DOHH2 (cell line): ENCODE data around the gene POC1B.

Source experiments
- H3F3A ChIP-seq: fragments of 200-600 bp; sonication (generic), shearing (Covaris generic); 2 replicates; pipeline ENCODE4 v1.6.0; 2016; ENCODE audit warnings: antibody characterized with exemption, mild to moderate bottlenecking; ENCODE audit not compliant: control insufficient read depth, insufficient read depth
- H3K27ac ChIP-seq: fragments of 200-600 bp; sonication (generic); 2 replicates; pipeline ENCODE4 v1.5.1; 2014; ENCODE audit warnings: low read depth, mild to moderate bottlenecking, low read length, moderate library complexity
- H3K27me3 ChIP-seq: fragments of 200-600 bp; sonication (generic); 2 replicates; pipeline ENCODE4 v1.6.1; 2014; ENCODE audit warnings: mild to moderate bottlenecking, low read length, mixed read lengths; ENCODE audit not compliant: control insufficient read depth
- H3K36me3 ChIP-seq: fragments of 200-600 bp; sonication (generic); 2 replicates; pipeline ENCODE4 v1.6.1; 2014; ENCODE audit warnings: mild to moderate bottlenecking, low read length, moderate library complexity, mixed read lengths; ENCODE audit not compliant: control insufficient read depth
- H3K4me1 ChIP-seq: fragments of 200-600 bp; sonication (generic); 2 replicates; pipeline ENCODE4 v1.6.1; 2014; ENCODE audit warnings: mild to moderate bottlenecking, low read length, mixed read lengths; ENCODE audit not compliant: control insufficient read depth
- H3K4me2 ChIP-seq: fragments of 200-600 bp; sonication (generic); 2 replicates; pipeline ENCODE4 v1.6.0; 2014; ENCODE audit warnings: mild to moderate bottlenecking, low read length, moderate library complexity
- H3K4me3 ChIP-seq: fragments of 200-600 bp; sonication (generic); 2 replicates; pipeline ENCODE4 v1.5.1; 2014; ENCODE audit warnings: mild to moderate bottlenecking, low read length, mixed read lengths
- H3K79me2 ChIP-seq: fragments of 200-600 bp; sonication (generic); 2 replicates; pipeline ENCODE4 v1.6.1; 2014; ENCODE audit warnings: mild to moderate bottlenecking, low read length, mixed read lengths; ENCODE audit not compliant: control insufficient read depth
- H3K9me2 ChIP-seq: fragments of 200-600 bp; sonication (generic); replicated peaks from 2 replicates; pipeline ENCODE4 v1.6.1; 2014; ENCODE audit warnings: mild to moderate bottlenecking, low read length, mixed read lengths; ENCODE audit not compliant: control insufficient read depth
- H3K9me3 ChIP-seq: fragments of 200-600 bp; sonication (generic); 2 replicates; pipeline ENCODE4 v1.6.1; 2014; ENCODE audit warnings: antibody characterized with exemption, low read length, mixed read lengths; ENCODE audit not compliant: control insufficient read depth, insufficient read depth
- H4K20me1 ChIP-seq: fragments of 200-600 bp; sonication (generic); 2 replicates; pipeline ENCODE4 v1.6.0; 2014; ENCODE audit warnings: low read depth, mild to moderate bottlenecking, antibody characterized with exemption, low read length, moderate library complexity; ENCODE audit not compliant: control insufficient read depth, insufficient read depth
- CTCF ChIP-seq: fragments of 200-600 bp; sonication (generic); IDR thresholded peaks from one replicate; pipeline ENCODE4 v1.5.1; 2014; ENCODE audit warnings: antibody characterized with exemption, mild to moderate bottlenecking, low read depth, low read length; ENCODE audit not compliant: poor library complexity, severe bottlenecking
- EZH2phosphoT487 ChIP-seq: fragments of 200-600 bp; sonication (generic); IDR thresholded peaks from 2 replicates; pipeline ENCODE4 v1.6.1; 2017; ENCODE audit warnings: borderline replicate concordance, mild to moderate bottlenecking, antibody characterized with exemption, low read length, moderate library complexity, mixed read lengths

Gene POC1B

GRCh38 chr12:89476232-89476631, 49.6 kb downstream of the POC1B start:
- Histone ChIP-seq H4K20me1 (no peaks in the 10 kb centered on the region), H3K36me3 (no peaks in the 10 kb centered on the region), H3K9me3 (no peaks in the 10 kb centered on the region), H3K9me2 (no peaks in the 10 kb centered on the region), H3K4me2 (no peak overlapping the region), H3K4me1 (no peaks in the 10 kb centered on the region), H3K27ac (no peak overlapping the region), H3K79me2 (no peaks in the 10 kb centered on the region), H3K4me3 (no peak overlapping the region), H3K27me3 (no peaks in the 10 kb centered on the region), H3F3A (no peaks in the 10 kb centered on the region)
- no peak for TF ChIP-seq EZH2phosphoT487
- no peak for TF ChIP-seq CTCF

- Histone ChIP-seq H3K79me2 (no peaks in the 10 kb centered on the region), H3K27ac (no peak overlapping the region), H3K4me2 (no peak overlapping the region), H3K9me2 (no peaks in the 10 kb centered on the region), H3F3A (no peaks in the 10 kb centered on the region), H3K4me1 (no peaks in the 10 kb centered on the region), H4K20me1 (no peaks in the 10 kb centered on the region), H3K9me3 (no peaks in the 10 kb centered on the region), H3K27me3 (no peaks in the 10 kb centered on the region), H3K4me3 (no peak overlapping the region), H3K36me3 (no peaks in the 10 kb centered on the region)
- no peak for TF ChIP-seq EZH2phosphoT487
These were observed 50.5 kb downstream of the POC1B start for GRCh38 chr12:89475203-89475990.

GRCh38 chr12:89474615-89475014, 51.2 kb downstream of the POC1B start:
- no peak for TF ChIP-seq EZH2phosphoT487
- Histone ChIP-seq H3K79me2 (no peaks in the 10 kb centered on the region), H3K27me3 (no peaks in the 10 kb centered on the region), H3K4me1 (no peaks in the 10 kb centered on the region), H3F3A (no peaks in the 10 kb centered on the region), H3K4me3 (no peak overlapping the region), H3K4me2 (no peak overlapping the region), H3K36me3 (no peaks in the 10 kb centered on the region), H3K9me2 (no peaks in the 10 kb centered on the region), H4K20me1 (no peaks in the 10 kb centered on the region), H3K9me3 (no peaks in the 10 kb centered on the region), H3K27ac (no peak overlapping the region)

- no peak overlapping the region for H3K27ac ChIP-seq
These were observed 53.3 kb downstream of the POC1B start for GRCh38 chr12:89472508-89472907.

More at GRCh38 chr12:89472508-89472907, 53.3 kb downstream of the POC1B start:
- Histone ChIP-seq H3K79me2 (no peaks in the 10 kb centered on the region), H3F3A (no peaks in the 10 kb centered on the region), H3K4me3 (no peak overlapping the region), H3K27me3 (no peaks in the 10 kb centered on the region), H4K20me1 (no peaks in the 10 kb centered on the region), H3K4me2 (no peak overlapping the region), H3K9me3 (no peaks in the 10 kb centered on the region), H3K36me3 (no peaks in the 10 kb centered on the region), H3K4me1 (peaks cover 10% of the 10 kb centered on the region), H3K9me2 (no peaks in the 10 kb centered on the region)
- no peak for TF ChIP-seq EZH2phosphoT487
- TF ChIP-seq CTCF: no peak
